PFSK-1 (cell line): ENCODE results near the gene DAPP1.

ENCODE experiments used
- POLR2AphosphoS5 ChIP-seq: IDR thresholded peaks from 2 replicates; pipeline ENCODE4 v1.6.1; 2012; ENCODE audit warnings: low read depth, mild to moderate bottlenecking, control low read depth, low read length, moderate library complexity
- SIN3A ChIP-seq: IDR thresholded peaks from 2 replicates; pipeline ENCODE4 v1.6.1; 2012; ENCODE audit warnings: mild to moderate bottlenecking, low read length, moderate library complexity, borderline replicate concordance; ENCODE audit not compliant: insufficient read depth
- TAF1 ChIP-seq: IDR thresholded peaks from 2 replicates; pipeline ENCODE4 v1.6.1; 2012; ENCODE audit warnings: low read length, control low read depth, borderline replicate concordance; ENCODE audit not compliant: insufficient read depth

GRCh38 chr4:99828477-99828876, 11.8 kb downstream of the DAPP1 start:
- TF ChIP-seq TAF1 (no peak), POLR2AphosphoS5 (no peak), SIN3A (no peak)
